ENCODE results near the gene VSTM4.

DNA sequence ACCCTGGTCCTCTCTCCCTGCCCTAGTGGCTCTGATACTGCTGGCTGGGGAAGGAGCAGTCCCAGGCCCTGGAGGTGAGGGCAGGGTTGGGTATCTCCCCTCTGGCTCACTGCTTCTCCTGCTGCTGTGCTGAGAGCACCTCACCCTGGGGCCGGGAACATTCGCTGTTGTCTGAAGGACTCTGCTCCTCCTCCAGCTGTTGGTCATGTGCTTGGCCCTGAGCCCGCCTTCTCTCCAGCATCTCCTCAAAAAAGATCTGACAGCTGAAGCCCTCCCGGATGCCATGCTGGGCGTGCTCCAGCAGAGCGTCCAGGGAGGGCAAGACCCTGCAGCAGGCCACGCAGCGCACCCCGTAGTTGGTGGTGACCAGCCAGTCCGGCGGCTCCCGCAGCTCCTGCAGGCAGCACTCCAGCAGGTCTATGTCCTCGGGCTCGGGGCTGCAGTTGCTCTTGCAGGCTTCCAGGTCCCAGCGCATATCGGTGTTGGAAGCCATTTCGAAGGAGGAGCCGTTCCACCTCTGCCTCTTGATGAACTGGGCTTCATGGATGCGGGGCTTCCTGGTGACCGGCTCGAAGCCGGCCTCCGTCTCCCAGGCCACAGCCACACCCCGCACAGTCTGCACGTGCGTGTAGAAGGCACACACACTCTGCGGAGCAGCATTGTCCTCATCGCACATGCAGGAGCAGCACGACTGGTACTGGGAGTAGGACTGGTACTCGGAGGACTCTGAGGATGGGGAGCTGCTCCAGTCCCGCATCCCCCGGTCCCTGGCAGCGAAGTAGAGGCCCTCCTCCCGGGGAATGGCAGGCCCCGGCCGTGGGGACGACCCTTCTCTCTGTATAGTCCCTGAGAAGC, 16.4 kb upstream of the VSTM4 start:
- TF ChIP-seq, protein P1, sequence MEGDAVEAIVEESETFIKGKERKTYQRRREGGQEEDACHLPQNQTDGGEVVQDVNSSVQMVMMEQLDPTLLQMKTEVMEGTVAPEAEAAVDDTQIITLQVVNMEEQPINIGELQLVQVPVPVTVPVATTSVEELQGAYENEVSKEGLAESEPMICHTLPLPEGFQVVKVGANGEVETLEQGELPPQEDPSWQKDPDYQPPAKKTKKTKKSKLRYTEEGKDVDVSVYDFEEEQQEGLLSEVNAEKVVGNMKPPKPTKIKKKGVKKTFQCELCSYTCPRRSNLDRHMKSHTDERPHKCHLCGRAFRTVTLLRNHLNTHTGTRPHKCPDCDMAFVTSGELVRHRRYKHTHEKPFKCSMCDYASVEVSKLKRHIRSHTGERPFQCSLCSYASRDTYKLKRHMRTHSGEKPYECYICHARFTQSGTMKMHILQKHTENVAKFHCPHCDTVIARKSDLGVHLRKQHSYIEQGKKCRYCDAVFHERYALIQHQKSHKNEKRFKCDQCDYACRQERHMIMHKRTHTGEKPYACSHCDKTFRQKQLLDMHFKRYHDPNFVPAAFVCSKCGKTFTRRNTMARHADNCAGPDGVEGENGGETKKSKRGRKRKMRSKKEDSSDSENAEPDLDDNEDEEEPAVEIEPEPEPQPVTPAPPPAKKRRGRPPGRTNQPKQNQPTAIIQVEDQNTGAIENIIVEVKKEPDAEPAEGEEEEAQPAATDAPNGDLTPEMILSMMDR (IDR thresholded peaks at IDR 0.05 in 2 of 3, conservative IDR thresholded peaks at IDR 0.05 in 1 of 3; ENCODE audit: borderline replicate concordance in 1 of 3, insufficient read depth in 1 of 3, low read depth in 2 of 3, low read length in 2 of 3) = no peak
- no peak for TF ChIP-seq POLR2A (IDR thresholded peaks at IDR 0.05; ENCODE audit: borderline replicate concordance, extremely low read depth, insufficient read depth, insufficient read length)
